K562 (cell line): Measurements from ENCODE around the gene SCLY. TPM values are rescaled to one million over a fixed set of nuclear protein-coding genes. Genes with fewer than 3 reads are reported as not detected.
A peak's percentile ranks its signal among the peaks of the same experiment; 100 is the strongest.

ENCODE experiments used
- FOXM1 ChIP-seq, 2 experiments: fragments of 450-650 bp in 1 of 2; sonication (generic) in 1 of 2; formaldehyde crosslinking in 1 of 2; IDR thresholded peaks; 2 replicates each; pipeline versions ENCODE4 v1.6.1 to v1.9.0; 2017 to 2022; ENCODE audit warnings: low read depth in 2 of 2, mild to moderate bottlenecking in 2 of 2, missing genetic modification reagents in 1 of 2, moderate library complexity in 1 of 2
- KDM2B ChIP-seq: fragments of 250-450 bp; sonication (Bioruptor Pico); IDR thresholded peaks from 2 replicates; pipeline ENCODE4 v1.8.0; 2021; ENCODE audit warnings: mild to moderate bottlenecking, moderate library complexity
- RB1 ChIP-seq: fragments of 450-650 bp; IDR thresholded peaks from 2 replicates; pipeline ENCODE4 v1.6.1; 2017; ENCODE audit warnings: low read depth, mild to moderate bottlenecking
- SAFB ChIP-seq: fragments of 200-400 bp; formaldehyde crosslinking; IDR thresholded peaks from 2 replicates; pipeline ENCODE4 v1.6.1; 2017; ENCODE audit warnings: low read depth, low read length, borderline replicate concordance
- SMARCA5 ChIP-seq: fragments of 450-650 bp; IDR thresholded peaks from 2 replicates; pipeline ENCODE4 v1.6.1; 2016
- polyA plus RNA-seq, 8 experiments: library from polyadenylated mRNA; depleted of rRNA in 4 of 8; stranded (reverse) in 5 of 8; unstranded in 3 of 8; fragments of >200 nt; fragmentation: Nextera tagmentation in 2 of 8; fragmentation: Illumina TruSeq in 1 of 8; extraction: Ambion mirVana in 2 of 8; extraction: Trizol in 1 of 8; gene quantifications; 2 replicates each; pipeline versions ENCODE4 v1.2.1 to v1.2.3, GENCODE V29; 2011 to 2014; ENCODE audit warnings: inconsistent platforms in 1 of 8, missing spikeins in 1 of 8
- total RNA-seq, 7 experiments: library from RNA; depleted of rRNA in 6 of 7; stranded (reverse); fragments of >200 nt in 6 of 7; fragmentation: Illumina TruSeq in 2 of 7; extraction: Trizol in 2 of 7; gene quantifications; 2 replicates each; pipeline versions ENCODE4 v1.2.1 to v1.2.3, GENCODE V29; 2011 to 2021; ENCODE audit warnings: low replicate concordance in 1 of 7
- TF ChIP-seq, protein P1 (sequence below): fragments of 150-350 bp; conservative IDR thresholded peaks from 2 replicates; pipeline ENCODE4 v1.6.1; 2014; ENCODE audit warnings: low read length
- TF ChIP-seq, protein P2 (sequence below): fragments of 450-650 bp; formaldehyde crosslinking; IDR thresholded peaks from 2 replicates; pipeline ENCODE4 v1.4.0; 2020; ENCODE audit warnings: mild to moderate bottlenecking, moderate library complexity
- TF ChIP-seq, protein P3 (sequence below): sonication (generic); formaldehyde crosslinking; IDR thresholded peaks from 2 replicates; pipeline ENCODE4 v1.8.0; 2023; ENCODE audit warnings: missing genetic modification reagents, mild to moderate bottlenecking, borderline replicate concordance
- TF ChIP-seq, protein P4 (sequence below): sonication (generic); formaldehyde crosslinking; IDR thresholded peaks from 2 replicates; pipeline ENCODE4 v1.8.1; 2023; ENCODE audit warnings: mild to moderate bottlenecking, missing genetic modification reagents

The SCLY gene
- total and polyA plus RNA-seq, 9 of the 15 experiments (the other 6 are each of a cell fraction or from before 2014, with no cell fraction given), result 2.6 to 32.2 (median 21.1) TPM

DNA sequence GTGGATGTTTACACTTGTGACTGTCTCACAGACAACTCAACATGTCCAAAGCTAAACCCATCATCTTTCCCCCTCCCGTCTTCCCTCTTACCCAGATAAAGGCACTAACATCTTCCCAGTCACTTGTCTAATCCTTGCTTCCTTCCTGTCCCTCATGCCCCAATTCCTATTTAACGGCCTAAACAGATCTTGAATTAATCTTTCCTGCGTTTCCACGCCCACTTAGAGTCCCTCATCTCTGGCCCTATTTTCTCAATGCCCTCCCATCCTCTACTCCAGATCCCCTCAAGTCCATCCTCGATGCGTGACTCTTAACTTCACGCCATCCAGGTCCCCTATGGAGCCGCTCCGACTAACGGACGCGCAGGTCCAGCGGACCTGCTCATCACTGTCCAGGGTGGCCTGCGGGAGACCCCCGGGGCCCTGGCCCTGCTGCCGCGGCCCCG lies 682 bp upstream of the SCLY start (continued):
- TF ChIP-seq, protein P1, sequence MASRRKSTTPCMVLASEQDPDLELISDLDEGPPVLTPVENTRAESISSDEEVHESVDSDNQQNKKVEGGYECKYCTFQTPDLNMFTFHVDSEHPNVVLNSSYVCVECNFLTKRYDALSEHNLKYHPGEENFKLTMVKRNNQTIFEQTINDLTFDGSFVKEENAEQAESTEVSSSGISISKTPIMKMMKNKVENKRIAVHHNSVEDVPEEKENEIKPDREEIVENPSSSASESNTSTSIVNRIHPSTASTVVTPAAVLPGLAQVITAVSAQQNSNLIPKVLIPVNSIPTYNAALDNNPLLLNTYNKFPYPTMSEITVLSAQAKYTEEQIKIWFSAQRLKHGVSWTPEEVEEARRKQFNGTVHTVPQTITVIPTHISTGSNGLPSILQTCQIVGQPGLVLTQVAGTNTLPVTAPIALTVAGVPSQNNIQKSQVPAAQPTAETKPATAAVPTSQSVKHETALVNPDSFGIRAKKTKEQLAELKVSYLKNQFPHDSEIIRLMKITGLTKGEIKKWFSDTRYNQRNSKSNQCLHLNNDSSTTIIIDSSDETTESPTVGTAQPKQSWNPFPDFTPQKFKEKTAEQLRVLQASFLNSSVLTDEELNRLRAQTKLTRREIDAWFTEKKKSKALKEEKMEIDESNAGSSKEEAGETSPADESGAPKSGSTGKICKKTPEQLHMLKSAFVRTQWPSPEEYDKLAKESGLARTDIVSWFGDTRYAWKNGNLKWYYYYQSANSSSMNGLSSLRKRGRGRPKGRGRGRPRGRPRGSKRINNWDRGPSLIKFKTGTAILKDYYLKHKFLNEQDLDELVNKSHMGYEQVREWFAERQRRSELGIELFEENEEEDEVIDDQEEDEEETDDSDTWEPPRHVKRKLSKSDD, result no peak
- TF ChIP-seq, protein P2, sequence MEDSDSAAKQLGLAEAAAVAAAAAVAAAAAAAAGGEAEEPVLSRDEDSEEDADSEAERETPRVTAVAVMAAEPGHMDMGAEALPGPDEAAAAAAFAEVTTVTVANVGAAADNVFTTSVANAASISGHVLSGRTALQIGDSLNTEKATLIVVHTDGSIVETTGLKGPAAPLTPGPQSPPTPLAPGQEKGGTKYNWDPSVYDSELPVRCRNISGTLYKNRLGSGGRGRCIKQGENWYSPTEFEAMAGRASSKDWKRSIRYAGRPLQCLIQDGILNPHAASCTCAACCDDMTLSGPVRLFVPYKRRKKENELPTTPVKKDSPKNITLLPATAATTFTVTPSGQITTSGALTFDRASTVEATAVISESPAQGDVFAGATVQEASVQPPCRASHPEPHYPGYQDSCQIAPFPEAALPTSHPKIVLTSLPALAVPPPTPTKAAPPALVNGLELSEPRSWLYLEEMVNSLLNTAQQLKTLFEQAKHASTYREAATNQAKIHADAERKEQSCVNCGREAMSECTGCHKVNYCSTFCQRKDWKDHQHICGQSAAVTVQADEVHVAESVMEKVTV (CRISPR knock-in tag), result no peak
- TF ChIP-seq, protein P3, sequence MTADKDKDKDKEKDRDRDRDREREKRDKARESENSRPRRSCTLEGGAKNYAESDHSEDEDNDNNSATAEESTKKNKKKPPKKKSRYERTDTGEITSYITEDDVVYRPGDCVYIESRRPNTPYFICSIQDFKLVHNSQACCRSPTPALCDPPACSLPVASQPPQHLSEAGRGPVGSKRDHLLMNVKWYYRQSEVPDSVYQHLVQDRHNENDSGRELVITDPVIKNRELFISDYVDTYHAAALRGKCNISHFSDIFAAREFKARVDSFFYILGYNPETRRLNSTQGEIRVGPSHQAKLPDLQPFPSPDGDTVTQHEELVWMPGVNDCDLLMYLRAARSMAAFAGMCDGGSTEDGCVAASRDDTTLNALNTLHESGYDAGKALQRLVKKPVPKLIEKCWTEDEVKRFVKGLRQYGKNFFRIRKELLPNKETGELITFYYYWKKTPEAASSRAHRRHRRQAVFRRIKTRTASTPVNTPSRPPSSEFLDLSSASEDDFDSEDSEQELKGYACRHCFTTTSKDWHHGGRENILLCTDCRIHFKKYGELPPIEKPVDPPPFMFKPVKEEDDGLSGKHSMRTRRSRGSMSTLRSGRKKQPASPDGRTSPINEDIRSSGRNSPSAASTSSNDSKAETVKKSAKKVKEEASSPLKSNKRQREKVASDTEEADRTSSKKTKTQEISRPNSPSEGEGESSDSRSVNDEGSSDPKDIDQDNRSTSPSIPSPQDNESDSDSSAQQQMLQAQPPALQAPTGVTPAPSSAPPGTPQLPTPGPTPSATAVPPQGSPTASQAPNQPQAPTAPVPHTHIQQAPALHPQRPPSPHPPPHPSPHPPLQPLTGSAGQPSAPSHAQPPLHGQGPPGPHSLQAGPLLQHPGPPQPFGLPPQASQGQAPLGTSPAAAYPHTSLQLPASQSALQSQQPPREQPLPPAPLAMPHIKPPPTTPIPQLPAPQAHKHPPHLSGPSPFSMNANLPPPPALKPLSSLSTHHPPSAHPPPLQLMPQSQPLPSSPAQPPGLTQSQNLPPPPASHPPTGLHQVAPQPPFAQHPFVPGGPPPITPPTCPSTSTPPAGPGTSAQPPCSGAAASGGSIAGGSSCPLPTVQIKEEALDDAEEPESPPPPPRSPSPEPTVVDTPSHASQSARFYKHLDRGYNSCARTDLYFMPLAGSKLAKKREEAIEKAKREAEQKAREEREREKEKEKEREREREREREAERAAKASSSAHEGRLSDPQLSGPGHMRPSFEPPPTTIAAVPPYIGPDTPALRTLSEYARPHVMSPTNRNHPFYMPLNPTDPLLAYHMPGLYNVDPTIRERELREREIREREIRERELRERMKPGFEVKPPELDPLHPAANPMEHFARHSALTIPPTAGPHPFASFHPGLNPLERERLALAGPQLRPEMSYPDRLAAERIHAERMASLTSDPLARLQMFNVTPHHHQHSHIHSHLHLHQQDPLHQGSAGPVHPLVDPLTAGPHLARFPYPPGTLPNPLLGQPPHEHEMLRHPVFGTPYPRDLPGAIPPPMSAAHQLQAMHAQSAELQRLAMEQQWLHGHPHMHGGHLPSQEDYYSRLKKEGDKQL (CRISPR knock-in tag), result no peak
- no peak for TF ChIP-seq SAFB
- no peak for TF ChIP-seq RB1
- no peak for TF ChIP-seq SMARCA5
- TF ChIP-seq, protein P4, sequence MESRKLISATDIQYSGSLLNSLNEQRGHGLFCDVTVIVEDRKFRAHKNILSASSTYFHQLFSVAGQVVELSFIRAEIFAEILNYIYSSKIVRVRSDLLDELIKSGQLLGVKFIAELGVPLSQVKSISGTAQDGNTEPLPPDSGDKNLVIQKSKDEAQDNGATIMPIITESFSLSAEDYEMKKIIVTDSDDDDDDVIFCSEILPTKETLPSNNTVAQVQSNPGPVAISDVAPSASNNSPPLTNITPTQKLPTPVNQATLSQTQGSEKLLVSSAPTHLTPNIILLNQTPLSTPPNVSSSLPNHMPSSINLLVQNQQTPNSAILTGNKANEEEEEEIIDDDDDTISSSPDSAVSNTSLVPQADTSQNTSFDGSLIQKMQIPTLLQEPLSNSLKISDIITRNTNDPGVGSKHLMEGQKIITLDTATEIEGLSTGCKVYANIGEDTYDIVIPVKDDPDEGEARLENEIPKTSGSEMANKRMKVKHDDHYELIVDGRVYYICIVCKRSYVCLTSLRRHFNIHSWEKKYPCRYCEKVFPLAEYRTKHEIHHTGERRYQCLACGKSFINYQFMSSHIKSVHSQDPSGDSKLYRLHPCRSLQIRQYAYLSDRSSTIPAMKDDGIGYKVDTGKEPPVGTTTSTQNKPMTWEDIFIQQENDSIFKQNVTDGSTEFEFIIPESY (CRISPR knock-in tag), result no peak
- no peak for TF ChIP-seq FOXM1 (IDR thresholded peaks at IDR 0.05; ENCODE audit: low read depth)
- 0 out of 2 replicates have a peak, but pooled peaks have one; percentile 51 for TF ChIP-seq FOXM1 (CRISPR knock-in tag; IDR thresholded peaks at IDR 0.05; ENCODE audit: low read depth)
- no peak for TF ChIP-seq KDM2B (CRISPR knock-in tag)
